Smooth muscle cell (in vitro differentiated cells): ENCODE results near the gene GPRIN3. TPM values are rescaled to one million over a fixed set of nuclear protein-coding genes. Genes with fewer than 3 reads are reported as not detected.

Experiments used
- DNase-seq: peaks from one replicate; lab custom pipeline; 2025; ENCODE audit not compliant: unreplicated experiment; lab: John Stamatoyannopoulos, UW
- H2AFZ ChIP-seq: fragments of 200-600 bp; sonication (generic); 2 replicates; pipeline ENCODE4 v1.6.0; 2016; ENCODE audit warnings: antibody characterized with exemption, low read depth, mild to moderate bottlenecking
- H3F3A ChIP-seq: fragments of 200-600 bp; sonication (generic); 2 replicates; pipeline ENCODE4 v1.6.0; 2017; ENCODE audit warnings: antibody characterized with exemption, low read depth
- H3K27ac ChIP-seq: fragments of 200-600 bp; sonication (generic); 2 replicates; pipeline ENCODE4 v1.5.1; 2016; ENCODE audit warnings: low read depth, mild to moderate bottlenecking
- H3K27me3 ChIP-seq: fragments of 200-600 bp; sonication (generic); 2 replicates; pipeline ENCODE4 v1.6.1; 2016; ENCODE audit warnings: low read depth, mild to moderate bottlenecking
- H3K36me3 ChIP-seq: fragments of 200-600 bp; sonication (generic); 2 replicates; pipeline ENCODE4 v1.5.1; 2016; ENCODE audit warnings: low read depth
- H3K4me1 ChIP-seq: fragments of 200-600 bp; sonication (generic); 2 replicates; pipeline ENCODE4 v1.5.1; 2016; ENCODE audit warnings: low read depth
- H3K4me2 ChIP-seq: fragments of 200-600 bp; sonication (generic); 2 replicates; pipeline ENCODE4 v1.6.0; 2016; ENCODE audit warnings: mild to moderate bottlenecking
- H3K4me3 ChIP-seq: fragments of 200-600 bp; sonication (generic); 2 replicates; pipeline ENCODE4 v1.5.1; 2016; ENCODE audit warnings: mild to moderate bottlenecking
- H3K79me2 ChIP-seq: fragments of 200-600 bp; sonication (generic); 2 replicates; pipeline ENCODE4 v1.6.0; 2016; ENCODE audit warnings: low read depth, mild to moderate bottlenecking
- H3K9ac ChIP-seq: fragments of 200-600 bp; sonication (generic); 2 replicates; pipeline ENCODE4 v1.6.0; 2016; ENCODE audit warnings: low read depth
- H3K9me3 ChIP-seq: fragments of 200-600 bp; sonication (generic); replicated peaks from 2 replicates; pipeline ENCODE4 v1.5.1; 2016; ENCODE audit warnings: low read depth
- H4K20me1 ChIP-seq: fragments of 200-600 bp; sonication (generic); 2 replicates; pipeline ENCODE4 v1.6.0; 2016; ENCODE audit warnings: low read depth
- WGBS: methylation state at CpG from one replicate; pipeline ENCODE4 v1.1.7; 2016; ENCODE audit warnings: low lambda C conversion rate; 5-methylcytosine and 5-hydroxymethylcytosine counted together
- polyA plus RNA-seq: library from polyadenylated mRNA; unstranded; fragments of >200 nt; fragmentation: Nextera tagmentation; extraction: Ambion mirVana; gene quantifications from 2 replicates; pipeline ENCODE4 v1.2.1, GENCODE V29; 2016
- total RNA-seq: library from RNA; depleted of rRNA; stranded (reverse); fragments of >200 nt; gene quantifications from 2 replicates; pipeline ENCODE4 v1.2.3, GENCODE V29; 2014
- TF ChIP-seq, protein P1 (sequence below): fragments of 200-600 bp; sonication (generic); IDR thresholded peaks from 2 replicates; pipeline ENCODE4 v1.5.1; 2017; ENCODE audit warnings: borderline replicate concordance, mild to moderate bottlenecking, antibody characterized with exemption; ENCODE audit not compliant: insufficient read depth, poor library complexity, severe bottlenecking

The GPRIN3 gene
- total and polyA plus RNA-seq, 2 experiments from 2014 or later = 0.47 to 1.8 TPM

DNA sequence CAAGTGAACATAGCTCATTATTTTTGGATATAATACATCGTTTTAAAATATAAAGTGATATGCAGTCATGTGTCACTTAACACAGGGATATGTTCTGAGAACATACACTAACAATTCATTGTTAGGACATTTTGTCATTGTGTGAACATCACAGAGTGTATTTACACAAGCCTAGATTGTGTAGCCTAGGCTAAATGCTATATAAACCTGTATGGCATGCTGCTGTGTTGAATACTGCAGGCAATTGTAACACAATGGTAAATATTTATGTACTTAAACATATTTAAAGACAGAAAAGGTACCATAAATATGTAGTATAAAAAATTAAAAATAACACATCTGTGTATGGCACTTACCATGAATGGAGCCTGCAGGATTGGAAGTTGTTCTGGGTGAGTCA lies 44.9 kb upstream of the GPRIN3 start:
- Histone ChIP-seq H3K36me3 (no peaks in the 10 kb centered on the region), H3K27me3 (no peaks in the 10 kb centered on the region), H3K9ac (no peak overlapping the region), H3K4me1 (no peaks in the 10 kb centered on the region), H3K9me3 (peaks cover 3% of the 10 kb centered on the region), H3F3A (no peaks in the 10 kb centered on the region), H4K20me1 (no peaks in the 10 kb centered on the region), H3K4me3 (no peak overlapping the region), H3K79me2 (no peaks in the 10 kb centered on the region), H2AFZ (no peak overlapping the region), H3K4me2 (no peak overlapping the region), H3K27ac (no peak overlapping the region)
- 97% methylated on average over 1 of the region's 1 CpG for WGBS
- DNase-seq = no peak
- TF ChIP-seq, protein P1, sequence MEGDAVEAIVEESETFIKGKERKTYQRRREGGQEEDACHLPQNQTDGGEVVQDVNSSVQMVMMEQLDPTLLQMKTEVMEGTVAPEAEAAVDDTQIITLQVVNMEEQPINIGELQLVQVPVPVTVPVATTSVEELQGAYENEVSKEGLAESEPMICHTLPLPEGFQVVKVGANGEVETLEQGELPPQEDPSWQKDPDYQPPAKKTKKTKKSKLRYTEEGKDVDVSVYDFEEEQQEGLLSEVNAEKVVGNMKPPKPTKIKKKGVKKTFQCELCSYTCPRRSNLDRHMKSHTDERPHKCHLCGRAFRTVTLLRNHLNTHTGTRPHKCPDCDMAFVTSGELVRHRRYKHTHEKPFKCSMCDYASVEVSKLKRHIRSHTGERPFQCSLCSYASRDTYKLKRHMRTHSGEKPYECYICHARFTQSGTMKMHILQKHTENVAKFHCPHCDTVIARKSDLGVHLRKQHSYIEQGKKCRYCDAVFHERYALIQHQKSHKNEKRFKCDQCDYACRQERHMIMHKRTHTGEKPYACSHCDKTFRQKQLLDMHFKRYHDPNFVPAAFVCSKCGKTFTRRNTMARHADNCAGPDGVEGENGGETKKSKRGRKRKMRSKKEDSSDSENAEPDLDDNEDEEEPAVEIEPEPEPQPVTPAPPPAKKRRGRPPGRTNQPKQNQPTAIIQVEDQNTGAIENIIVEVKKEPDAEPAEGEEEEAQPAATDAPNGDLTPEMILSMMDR = no peak

GRCh38 chr4:89351201-89351600 lies 43.6 kb upstream of the GPRIN3 start:
- Histone ChIP-seq H3K9ac (no peak overlapping the region), H2AFZ (peak overlapping the region; percentile 24), H3K4me3 (no peak overlapping the region), H3K36me3 (no peaks in the 10 kb centered on the region), H3K79me2 (no peaks in the 10 kb centered on the region), H4K20me1 (no peaks in the 10 kb centered on the region), H3K4me1 (no peaks in the 10 kb centered on the region), H3K9me3 (peaks cover 11% of the 10 kb centered on the region), H3K27me3 (no peaks in the 10 kb centered on the region), H3K27ac (no peak overlapping the region), H3F3A (no peaks in the 10 kb centered on the region), H3K4me2 (no peak overlapping the region)
- WGBS = 94% methylated on average over 2 of the region's 2 CpGs
- no peak for DNase-seq
- TF ChIP-seq, protein P1 = no peak

- Histone ChIP-seq H3K27ac (no peak overlapping the region), H4K20me1 (no peaks in the 10 kb centered on the region), H3K36me3 (no peaks in the 10 kb centered on the region), H2AFZ (no peak overlapping the region), H3K4me2 (no peak overlapping the region), H3K79me2 (no peaks in the 10 kb centered on the region), H3K4me1 (no peaks in the 10 kb centered on the region), H3K9ac (no peak overlapping the region), H3K27me3 (no peaks in the 10 kb centered on the region), H3K4me3 (no peak overlapping the region), H3F3A (no peaks in the 10 kb centered on the region), H3K9me3 (peaks cover 11% of the 10 kb centered on the region)
- TF ChIP-seq, protein P1 = no peak
- DNase-seq = no peak
- 74% methylated on average over 2 of the region's 2 CpGs for WGBS
Measured at GRCh38 chr4:89347363-89348025, 39.9 kb upstream of the GPRIN3 start.

GRCh38 chr4:89344571-89344970 lies 37.0 kb upstream of the GPRIN3 start:
- H3K36me3 ChIP-seq = no peaks in the 10 kb centered on the region
- DNase-seq = no peak
- H3F3A ChIP-seq = no peaks in the 10 kb centered on the region
- TF ChIP-seq, protein P1 = no peak
- H3K79me2 ChIP-seq = no peaks in the 10 kb centered on the region
- no peaks in the 10 kb centered on the region for H3K27me3 ChIP-seq
- no peak overlapping the region for H3K4me3 ChIP-seq
- no peak overlapping the region for H3K27ac ChIP-seq
- peaks cover 11% of the 10 kb centered on the region for H3K9me3 ChIP-seq
- H2AFZ ChIP-seq = no peak overlapping the region
- no peaks in the 10 kb centered on the region for H3K4me1 ChIP-seq
- H4K20me1 ChIP-seq = no peaks in the 10 kb centered on the region
- no peak overlapping the region for H3K9ac ChIP-seq
- WGBS = 91% methylated on average over 3 of the region's 3 CpGs
- H3K4me2 ChIP-seq = no peak overlapping the region
